Measurements from ENCODE around the gene HTN1.
"Not testable (repeated sequence)": the region's sequence is repeated elsewhere in the genome, so short reads cannot be mapped to it uniquely, and the experiment has no call there.

Gene HTN1

GRCh38 chr4:70050138-70050537 is at the start of gene HTN1:
TSS of gene HTN1 (plus strand) at chr4:70050438. CDS start at chr4:70053077, 2,639 bp downstream.
- DNase-seq = not testable (repeated sequence)

- no peak for DNase-seq
Measured at GRCh38 chr4:70000711-70001110, 49.5 kb upstream of the HTN1 start.

- no peak for DNase-seq
Measured at GRCh38 chr4:70002507-70002906, 47.7 kb upstream of the HTN1 start.

GRCh38 chr4:70008771-70009170 is 41.5 kb upstream of the HTN1 start:
- no peak for DNase-seq

GRCh38 chr4:70019006-70019405 is 31.2 kb upstream of the HTN1 start:
- DNase-seq = not testable (repeated sequence)

GRCh38 chr4:70023218-70023617 is 27.0 kb upstream of the HTN1 start:
- DNase-seq = no peak

GRCh38 chr4:70027011-70027410 is 23.2 kb upstream of the HTN1 start:
- DNase-seq = no peak

GRCh38 chr4:70028159-70028558 is 22.1 kb upstream of the HTN1 start, which contains the start of gene HTN3:
TSS of gene HTN3 (plus strand) at chr4:70028459. CDS start at chr4:70030741, 2,282 bp downstream.
- not testable (repeated sequence) for DNase-seq

- DNase-seq = not testable (repeated sequence)
Measured at GRCh38 chr4:70037559-70037958, 12.7 kb upstream of the HTN1 start.

- not testable (repeated sequence) for DNase-seq
Measured at GRCh38 chr4:70039928-70040327, 10.3 kb upstream of the HTN1 start.

- DNase-seq = no peak
Measured at GRCh38 chr4:70041652-70042286, 8.5 kb upstream of the HTN1 start.

- DNase-seq = not testable (repeated sequence)
Measured at GRCh38 chr4:70056534-70056933, 6.3 kb downstream of the HTN1 start.

GRCh38 chr4:70057651-70058050 is 7.4 kb downstream of the HTN1 start:
- DNase-seq = no peak

- DNase-seq = no peak
Measured at GRCh38 chr4:70059149-70059548, 8.9 kb downstream of the HTN1 start.

- DNase-seq = no peak
Measured at GRCh38 chr4:70062000-70062399, 11.8 kb downstream of the HTN1 start.

- no peak for DNase-seq
Measured at GRCh38 chr4:70080205-70080604, 30.0 kb downstream of the HTN1 start.

- DNase-seq = no peak
Measured at GRCh38 chr4:70099206-70099605, 49.0 kb downstream of the HTN1 start.

Data from fibroblast of skin of right quadriceps (primary cell).